Measurements from ENCODE around the gene ATP10B. TPM values are rescaled to one million over a fixed set of nuclear protein-coding genes. Genes with fewer than 3 reads are reported as not detected.

Gene ATP10B
- total and polyA plus RNA-seq, 10 of the 15 experiments (the other 5 are each of a cell fraction or from before 2014, with no cell fraction given) = not detected

DNA sequence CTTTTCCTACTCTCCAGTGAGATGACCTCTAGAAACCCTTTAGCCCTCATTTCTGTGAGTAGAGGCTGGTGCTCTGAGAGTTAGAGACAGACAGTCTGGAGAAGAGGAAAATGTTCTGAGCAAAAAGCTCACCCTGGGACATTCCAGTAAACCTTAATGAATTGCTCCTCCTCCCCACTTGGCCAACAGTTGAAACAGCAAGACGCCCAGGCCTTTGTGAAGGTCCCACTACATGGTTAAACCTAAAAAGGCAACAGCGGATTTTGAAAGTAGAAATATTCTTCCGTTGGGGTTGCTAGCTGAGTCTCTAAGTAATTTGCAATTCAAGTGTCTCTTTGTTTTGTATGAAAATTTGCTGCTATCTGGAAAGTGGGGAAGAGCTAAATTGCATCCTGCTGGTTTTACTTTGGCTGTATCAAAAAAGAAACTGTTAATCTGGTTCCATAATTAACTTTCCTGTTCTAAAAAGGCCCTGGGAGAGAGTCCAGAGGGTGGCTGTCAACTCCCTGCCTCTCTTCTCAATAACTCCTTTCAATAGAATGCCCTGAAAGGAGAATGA is 63.8 kb downstream of the ATP10B start:
- WGBS (ENCODE audit: insufficient coverage, insufficient replicate concordance, low lambda C conversion rate, missing lambda C conversion rate) = 21% methylated on average over 3 of the region's 3 CpGs
- RAD21 ChIA-PET (ENCODE audit: unreplicated experiment) = interaction anchor here (1.7 to 3.7 kb wide), 2 partner anchors 280 to 349 kb away, joined by 15 read pairs; no protein-coding TSS in a partner anchor
- no peaks in the 10 kb centered on the region for H3K4me1 ChIP-seq (ENCODE audit: control insufficient read depth, insufficient read depth, low read length)
- TF ChIP-seq, protein P1, sequence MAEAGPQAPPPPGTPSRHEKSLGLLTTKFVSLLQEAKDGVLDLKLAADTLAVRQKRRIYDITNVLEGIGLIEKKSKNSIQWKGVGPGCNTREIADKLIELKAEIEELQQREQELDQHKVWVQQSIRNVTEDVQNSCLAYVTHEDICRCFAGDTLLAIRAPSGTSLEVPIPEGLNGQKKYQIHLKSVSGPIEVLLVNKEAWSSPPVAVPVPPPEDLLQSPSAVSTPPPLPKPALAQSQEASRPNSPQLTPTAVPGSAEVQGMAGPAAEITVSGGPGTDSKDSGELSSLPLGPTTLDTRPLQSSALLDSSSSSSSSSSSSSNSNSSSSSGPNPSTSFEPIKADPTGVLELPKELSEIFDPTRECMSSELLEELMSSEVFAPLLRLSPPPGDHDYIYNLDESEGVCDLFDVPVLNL (IDR thresholded peaks at IDR 0.05; ENCODE audit: low read depth, low read length) = no peak
- TF ChIP-seq ZBED1 (IDR thresholded peaks at IDR 0.05; ENCODE audit: borderline replicate concordance) (no peak), TCF12 (IDR thresholded peaks at IDR 0.05; ENCODE audit: low read depth, low read length) (no peak), YBX1 (IDR thresholded peaks at IDR 0.05) (no peak), STAT1 (conservative IDR thresholded peaks at IDR 0.05) (no peak), EED (IDR thresholded peaks at IDR 0.05; ENCODE audit: low read depth) (no peak), ZNF384 (IDR thresholded peaks at IDR 0.05; ENCODE audit: borderline replicate concordance, low read depth, low read length) (no peak), FOXM1 (IDR thresholded peaks at IDR 0.05; ENCODE audit: low read depth, low read length) (no peak), HDAC2 (IDR thresholded peaks at IDR 0.05) (no peak), STAT3 (IDR thresholded peaks at IDR 0.05; ENCODE audit: low read depth, low read length) (no peak), NFYB (IDR thresholded peaks at IDR 0.05; ENCODE audit: insufficient read depth, low read depth, low read length) (no peak), MTA2 (IDR thresholded peaks at IDR 0.05; ENCODE audit: low read depth) (no peak), MEF2B (IDR thresholded peaks at IDR 0.05; ENCODE audit: partially characterized antibody, poor library complexity, severe bottlenecking) (no peak)
- TF ChIP-seq, protein P2, sequence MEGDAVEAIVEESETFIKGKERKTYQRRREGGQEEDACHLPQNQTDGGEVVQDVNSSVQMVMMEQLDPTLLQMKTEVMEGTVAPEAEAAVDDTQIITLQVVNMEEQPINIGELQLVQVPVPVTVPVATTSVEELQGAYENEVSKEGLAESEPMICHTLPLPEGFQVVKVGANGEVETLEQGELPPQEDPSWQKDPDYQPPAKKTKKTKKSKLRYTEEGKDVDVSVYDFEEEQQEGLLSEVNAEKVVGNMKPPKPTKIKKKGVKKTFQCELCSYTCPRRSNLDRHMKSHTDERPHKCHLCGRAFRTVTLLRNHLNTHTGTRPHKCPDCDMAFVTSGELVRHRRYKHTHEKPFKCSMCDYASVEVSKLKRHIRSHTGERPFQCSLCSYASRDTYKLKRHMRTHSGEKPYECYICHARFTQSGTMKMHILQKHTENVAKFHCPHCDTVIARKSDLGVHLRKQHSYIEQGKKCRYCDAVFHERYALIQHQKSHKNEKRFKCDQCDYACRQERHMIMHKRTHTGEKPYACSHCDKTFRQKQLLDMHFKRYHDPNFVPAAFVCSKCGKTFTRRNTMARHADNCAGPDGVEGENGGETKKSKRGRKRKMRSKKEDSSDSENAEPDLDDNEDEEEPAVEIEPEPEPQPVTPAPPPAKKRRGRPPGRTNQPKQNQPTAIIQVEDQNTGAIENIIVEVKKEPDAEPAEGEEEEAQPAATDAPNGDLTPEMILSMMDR (IDR thresholded peaks at IDR 0.05 in 2 of 3, conservative IDR thresholded peaks at IDR 0.05 in 1 of 3; ENCODE audit: control insufficient read depth in 2 of 3, extremely low read depth in 1 of 3, insufficient read depth in 1 of 3, low read depth in 3 of 3, low read length in 3 of 3) = no peak
- H3K79me2 ChIP-seq (ENCODE audit: control insufficient read depth, insufficient read depth, low read length) = no peaks in the 10 kb centered on the region
- H4K20me1 ChIP-seq (ENCODE audit: control insufficient read depth, insufficient read depth) = no peaks in the 10 kb centered on the region
- H3K4me2 ChIP-seq (ENCODE audit: control insufficient read depth, insufficient read depth) = no peak overlapping the region
- no peak for FAIRE-seq
- H3K36me3 ChIP-seq (ENCODE audit: control insufficient read depth in 2 of 2, insufficient read depth in 2 of 2, low read length in 1 of 2) = no peaks in the 10 kb centered on the region
- CTCF ChIA-PET = interaction anchor here (1.1 to 3.3 kb wide), 9 partner anchors 10 to 350 kb away, joined by 3 to 36 read pairs (median 6); no protein-coding TSS in a partner anchor
- H3K9ac ChIP-seq (ENCODE audit: control insufficient read depth, insufficient read depth, low read length) = no peak overlapping the region
- H3K27me3 ChIP-seq (replicated peaks in 1 of 2; ENCODE audit: control insufficient read depth in 2 of 2, insufficient read depth in 2 of 2, low read length in 1 of 2) = peaks cover 0 to 2% of the 10 kb centered on the region in 2 experiments; a peak in 1 of 4 replicates
- intact Hi-C loops (cut with micrococcal nuclease; ENCODE audit: unreplicated experiment) (no loop called here), in situ Hi-C loops (cut with MboI) (loop anchor here (10.0 kb wide), 2 partner anchors 273 to 353 kb away; no protein-coding TSS in a partner anchor)
- no peak for ATAC-seq
- H3K4me3 ChIP-seq = no peak overlapping the region
- BruUV-seq (replicated peaks) = no TSS peak
- H2AFZ ChIP-seq (ENCODE audit: control insufficient read depth, low read depth, low read length) = no peak overlapping the region
- no peaks in the 10 kb centered on the region for H3K9me3 ChIP-seq (replicated peaks; ENCODE audit: control insufficient read depth, insufficient read depth, low read length)
- DNase-seq (ENCODE audit: low read depth, low spot score) = no peak
- SMC1A ChIA-PET (ENCODE audit: uncharacterized antibody, unreplicated experiment) = interaction anchor here (1.3 to 3.1 kb wide), 6 partner anchors 9 to 350 kb away, joined by 3 to 14 read pairs (median 8); no protein-coding TSS in a partner anchor
- H3K27ac ChIP-seq (ENCODE audit: control insufficient read depth, insufficient read depth) = no peak overlapping the region
- POLR2A ChIA-PET = interaction anchor here (0.5 kb wide), 1 partner anchor 183 kb away, joined by 5 read pairs; no protein-coding TSS in a partner anchor

Measured in GM12878 (cell line).